22Rv1 (cell line): Measurements from ENCODE around the gene MRPL58.
"Not testable (repeated sequence)": the region's sequence is repeated elsewhere in the genome, so short reads cannot be mapped to it uniquely, and the experiment has no call there.

Experiments
- H3K27ac ChIP-seq: fragments of 450-650 bp; 2 replicates; pipeline ENCODE4 v1.5.1; 2017
- ZFX ChIP-seq: fragments of 450-650 bp; IDR thresholded peaks from 2 replicates; pipeline ENCODE4 v1.6.1; 2017; ENCODE audit warnings: antibody characterized with exemption, borderline replicate concordance
- TF ChIP-seq, protein P1 (sequence below): fragments of 450-650 bp; IDR thresholded peaks from 2 replicates; pipeline ENCODE4 v1.5.1; 2017; ENCODE audit warnings: mild to moderate bottlenecking

The MRPL58 gene

DNA sequence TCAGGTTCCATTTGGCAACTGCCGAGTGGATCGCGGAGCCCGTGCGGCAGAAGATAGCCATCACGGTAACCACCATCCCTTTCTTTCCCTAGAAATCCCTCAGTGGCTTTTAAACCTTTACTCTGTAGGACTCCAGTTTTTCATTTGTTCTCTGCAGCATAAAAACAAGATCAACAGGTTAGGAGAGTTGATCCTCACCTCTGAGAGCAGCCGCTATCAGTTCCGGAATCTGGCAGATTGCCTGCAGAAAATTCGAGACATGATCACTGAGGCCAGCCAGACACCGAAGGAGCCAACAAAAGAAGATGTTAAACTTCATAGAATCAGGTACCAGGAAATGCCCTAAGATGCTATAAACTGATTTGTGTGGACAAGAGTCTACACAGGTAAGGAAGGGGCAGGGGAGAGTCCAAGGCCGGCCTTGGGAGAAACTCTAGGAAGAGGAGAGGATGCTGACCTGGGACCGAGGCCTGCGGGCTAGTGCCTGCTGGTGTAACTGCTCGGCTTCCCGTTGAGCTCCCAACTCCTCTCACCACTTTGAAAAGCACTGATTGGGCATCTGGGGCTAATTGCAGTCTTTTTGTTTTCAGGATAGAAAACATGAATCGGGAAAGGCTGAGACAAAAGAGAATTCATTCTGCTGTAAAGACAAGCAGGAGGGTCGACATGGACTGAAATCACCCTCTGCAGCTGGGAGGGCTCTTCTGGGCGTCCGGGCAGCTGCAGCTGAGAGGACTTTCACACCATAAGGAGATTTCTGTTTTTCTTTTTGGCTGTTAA lies 8.1 kb downstream of the MRPL58 start:
- H3K27ac ChIP-seq: no peak overlapping the region
- TF ChIP-seq, protein P1, sequence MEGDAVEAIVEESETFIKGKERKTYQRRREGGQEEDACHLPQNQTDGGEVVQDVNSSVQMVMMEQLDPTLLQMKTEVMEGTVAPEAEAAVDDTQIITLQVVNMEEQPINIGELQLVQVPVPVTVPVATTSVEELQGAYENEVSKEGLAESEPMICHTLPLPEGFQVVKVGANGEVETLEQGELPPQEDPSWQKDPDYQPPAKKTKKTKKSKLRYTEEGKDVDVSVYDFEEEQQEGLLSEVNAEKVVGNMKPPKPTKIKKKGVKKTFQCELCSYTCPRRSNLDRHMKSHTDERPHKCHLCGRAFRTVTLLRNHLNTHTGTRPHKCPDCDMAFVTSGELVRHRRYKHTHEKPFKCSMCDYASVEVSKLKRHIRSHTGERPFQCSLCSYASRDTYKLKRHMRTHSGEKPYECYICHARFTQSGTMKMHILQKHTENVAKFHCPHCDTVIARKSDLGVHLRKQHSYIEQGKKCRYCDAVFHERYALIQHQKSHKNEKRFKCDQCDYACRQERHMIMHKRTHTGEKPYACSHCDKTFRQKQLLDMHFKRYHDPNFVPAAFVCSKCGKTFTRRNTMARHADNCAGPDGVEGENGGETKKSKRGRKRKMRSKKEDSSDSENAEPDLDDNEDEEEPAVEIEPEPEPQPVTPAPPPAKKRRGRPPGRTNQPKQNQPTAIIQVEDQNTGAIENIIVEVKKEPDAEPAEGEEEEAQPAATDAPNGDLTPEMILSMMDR: no peak
- TF ChIP-seq ZFX: no peak

DNA sequence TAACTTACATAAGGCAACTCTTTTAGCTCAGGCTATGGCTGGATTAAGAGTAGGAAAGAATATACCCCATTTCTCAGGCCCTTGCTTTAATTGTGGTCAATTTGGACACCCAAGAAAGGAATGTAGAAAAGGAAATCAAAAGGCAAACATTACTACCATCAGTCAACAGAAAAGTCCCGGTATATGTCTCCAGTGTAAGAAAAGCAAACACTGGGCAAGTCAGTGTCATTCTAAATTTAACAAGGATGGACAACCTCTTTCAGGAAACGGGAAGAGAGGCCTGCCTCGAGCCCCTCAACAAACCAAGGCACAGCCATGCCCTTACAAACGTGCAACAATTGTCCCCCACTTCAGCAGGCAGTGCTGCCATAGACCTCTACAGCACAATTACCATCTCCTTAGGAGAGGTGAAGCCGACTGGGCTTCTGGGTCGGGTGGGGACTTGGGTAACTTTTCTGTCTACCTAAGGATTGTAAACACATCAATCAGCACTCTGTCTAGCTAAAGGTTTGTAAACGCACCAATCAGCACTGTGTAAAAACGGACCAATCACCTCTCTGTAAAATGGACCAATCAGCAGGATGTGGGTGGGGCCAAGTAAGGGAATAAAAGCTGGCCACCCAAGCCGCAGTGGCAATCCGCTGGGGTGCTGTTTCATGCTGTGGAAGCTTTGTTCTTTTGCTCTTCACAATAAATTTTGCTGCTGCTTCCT lies 12.4 kb downstream of the MRPL58 start:
- no peak overlapping the region for H3K27ac ChIP-seq
- TF ChIP-seq ZFX: no peak
- TF ChIP-seq, protein P1: no peak

DNA sequence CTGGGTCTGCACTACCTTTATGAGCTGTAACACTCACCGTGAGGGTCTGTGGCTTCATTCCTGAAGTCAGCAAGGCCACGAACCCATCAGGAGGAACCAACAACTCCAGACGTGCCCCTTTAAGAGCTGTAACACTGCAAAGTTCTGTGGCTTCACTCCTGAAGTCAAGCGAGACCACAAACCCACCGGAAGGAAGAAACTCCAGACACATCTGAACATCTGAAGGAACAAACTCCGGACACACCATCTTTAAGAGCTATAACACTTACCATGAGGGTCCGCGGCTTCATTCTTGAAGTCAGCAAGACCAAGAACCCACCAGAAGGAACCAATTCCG lies 12.9 kb downstream of the MRPL58 start:
- not testable (repeated sequence) for H3K27ac ChIP-seq

DNA sequence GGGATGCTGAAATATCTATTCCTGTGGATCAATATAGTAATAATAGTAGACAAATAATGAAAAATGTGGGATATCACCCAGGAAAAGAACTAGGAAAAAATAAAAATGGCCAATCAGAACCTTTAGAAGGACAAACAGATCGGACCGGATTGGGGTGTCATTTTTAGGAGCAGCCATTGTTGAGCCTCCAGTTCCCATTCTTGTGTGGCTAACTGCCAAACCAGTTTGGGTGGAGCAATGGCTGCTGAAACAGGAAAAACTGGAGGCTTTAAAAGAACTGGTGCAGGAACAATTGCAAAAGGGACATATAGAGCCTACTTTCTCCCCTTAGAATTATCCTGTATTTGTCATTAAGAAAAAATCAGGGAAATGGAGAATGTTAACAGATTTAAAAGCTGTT lies 14.2 kb downstream of the MRPL58 start:
- H3K27ac ChIP-seq: not testable (repeated sequence)

DNA sequence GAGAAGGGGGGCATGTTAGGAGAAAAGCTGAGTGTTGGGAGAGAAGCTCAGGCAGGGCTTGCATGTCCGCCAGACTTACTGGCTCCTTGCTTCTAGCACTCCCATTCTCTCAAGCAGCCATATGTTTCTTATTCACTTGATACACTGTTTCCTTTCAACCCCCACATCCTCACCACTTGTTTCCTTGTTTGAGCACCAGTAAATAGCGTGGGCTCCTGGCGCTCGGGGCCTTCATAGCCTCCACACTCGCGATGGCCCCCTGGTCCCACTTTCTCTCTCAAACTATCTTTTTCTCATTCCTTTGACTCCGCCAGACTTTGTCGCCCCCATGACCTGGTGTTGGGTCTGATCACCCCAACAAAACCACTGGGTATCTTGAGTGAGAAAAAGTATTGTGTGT lies 17.7 kb downstream of the MRPL58 start:
- H3K27ac ChIP-seq: no peak overlapping the region
- no peak for TF ChIP-seq ZFX
- TF ChIP-seq, protein P1: no peak

DNA sequence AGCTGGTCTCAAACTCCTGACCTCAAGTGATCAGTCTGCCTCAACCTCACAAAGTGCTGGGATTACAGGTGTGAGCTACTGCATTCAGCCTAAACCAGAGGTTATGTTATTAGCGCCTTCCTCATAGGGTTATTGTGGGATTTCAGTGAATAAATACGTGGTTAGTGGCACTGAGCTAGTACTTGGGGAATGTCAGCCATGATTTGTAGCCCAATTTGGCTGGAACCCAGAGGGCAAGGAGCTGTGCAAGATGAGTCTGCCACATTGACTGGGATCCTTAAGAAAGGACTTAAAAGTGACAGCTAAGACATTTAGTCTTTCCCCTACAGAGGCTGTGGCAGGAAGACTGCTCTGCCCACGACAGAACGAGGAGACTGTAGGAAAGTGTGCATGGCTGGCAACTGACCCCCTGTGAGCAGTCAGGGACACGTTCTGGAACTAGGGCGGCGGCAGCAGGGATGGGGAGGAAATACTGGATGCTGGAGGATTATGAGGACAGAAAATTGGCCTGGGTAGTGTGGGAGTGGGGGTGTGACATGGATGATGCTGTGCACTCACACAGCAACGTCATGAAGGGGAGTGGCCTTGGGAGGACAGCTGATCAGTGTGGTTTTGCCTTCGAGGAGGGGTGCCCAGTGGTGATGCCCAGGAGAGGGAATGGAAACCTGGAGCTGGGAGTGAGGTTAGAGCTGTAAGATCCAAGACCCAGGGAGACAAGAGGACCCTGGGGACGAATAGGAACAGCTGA lies 19.7 kb downstream of the MRPL58 start:
- H3K27ac ChIP-seq: peak overlapping the region; percentile 96; the same call in 1 of the 2 replicates
- TF ChIP-seq ZFX: no peak
- TF ChIP-seq, protein P1: no peak

DNA sequence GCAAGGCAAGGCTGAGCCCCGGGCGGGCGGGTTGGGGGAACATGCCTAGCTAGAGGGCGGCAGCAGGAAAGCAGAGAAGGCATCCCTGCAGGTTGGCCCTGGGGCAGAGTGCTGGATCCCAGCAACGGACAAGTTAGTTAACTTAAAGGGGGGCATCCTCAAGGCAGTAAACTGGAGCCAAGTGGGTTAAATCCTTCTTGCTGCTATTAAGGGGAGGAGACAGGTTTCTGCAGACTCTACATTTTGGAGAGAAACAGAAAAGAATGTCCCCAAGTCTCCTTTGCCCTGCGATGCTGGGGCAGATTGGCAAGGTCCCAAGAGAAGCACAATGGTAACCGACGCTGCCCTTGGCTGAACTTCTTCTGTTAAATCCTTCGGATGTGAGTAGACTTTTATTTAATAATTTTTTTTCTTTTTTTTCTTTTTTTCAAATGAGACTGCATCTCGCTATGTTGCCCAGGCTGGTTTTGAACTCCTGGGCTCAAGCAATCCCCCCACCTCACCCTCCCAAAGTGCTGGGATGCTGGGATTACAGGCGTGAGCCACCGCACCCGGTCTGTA lies 20.3 kb downstream of the MRPL58 start:
- no peak for TF ChIP-seq ZFX
- TF ChIP-seq, protein P1: no peak
- peak overlapping the region; percentile 96 for H3K27ac ChIP-seq
